ENCODE measurements around the gene CLEC4D. TPM values are rescaled to one million over a fixed set of nuclear protein-coding genes. Genes with fewer than 3 reads are reported as not detected.

Gene CLEC4D
- polyA plus RNA-seq, 2 of the 4 experiments (the other 2 are of a cell fraction): not detected

GRCh38 chr12:8541562-8541961, 28.3 kb downstream of the CLEC4D start (continued):
- TF ChIP-seq HMGXB4 (CRISPR knock-in tag; IDR thresholded peaks at IDR 0.05; ENCODE audit: borderline replicate concordance): no peak
- TF ChIP-seq JUNB (IDR thresholded peaks at IDR 0.05): no peak
- TF ChIP-seq FOXS1 (CRISPR knock-in tag; IDR thresholded peaks at IDR 0.05): no peak

- CTCF ChIA-PET: interaction anchor here (0.5 to 4.7 kb wide), 61 partner anchors 7 to 1394 kb away, joined by 3 to 68 read pairs (median 4); partner anchors contain the start of genes AICDA and MFAP5
- DNase-seq (ENCODE audit: low read depth in 1 of 2, low spot score in 1 of 2) (peak; percentile 44 to 66), FAIRE-seq (peak; percentile 28), ATAC-seq (peak; percentile 84 to 95)
- Histone ChIP-seq H3K4me1 (no peaks in the 10 kb centered on the region), H3K9me3 (no peaks in the 10 kb centered on the region), H3K27ac (no peak overlapping the region), H3K4me2 (peak overlapping the region; percentile 8; the same call in 1 of the 3 replicates), H3K4me3 (no peak overlapping the region)
- WGBS (ENCODE audit: missing lambda C conversion rate): 0% methylated on average over 3 of the region's 3 CpGs
- POLR2A ChIA-PET: no interaction called here
- TF ChIP-seq JUN (IDR thresholded peaks at IDR 0.05): no peak
- no peak for TF ChIP-seq HMGXB4 (CRISPR knock-in tag; IDR thresholded peaks at IDR 0.05; ENCODE audit: borderline replicate concordance)
- TF ChIP-seq BHLHE40 (IDR thresholded peaks at IDR 0.05; ENCODE audit: low read depth, low read length): no peak
- no peak for TF ChIP-seq SREBF2 (IDR thresholded peaks at IDR 0.05)
- peak; percentile 82 for TF ChIP-seq CTCF (IDR thresholded peaks at IDR 0.05)
- peak; percentile 70 for TF ChIP-seq SMC3 (IDR thresholded peaks at IDR 0.05)
- TF ChIP-seq RAD21 (conservative IDR thresholded peaks at IDR 0.05 in 1 of 2, IDR thresholded peaks at IDR 0.05 in 1 of 2): peak; percentile 72 to 76
- no peak for TF ChIP-seq ZNF302 (CRISPR knock-in tag; IDR thresholded peaks at IDR 0.05)
- TF ChIP-seq HOXB13 (CRISPR knock-in tag; IDR thresholded peaks at IDR 0.05; ENCODE audit: low read depth): no peak
Observed at GRCh38 chr12:8544295-8544694, 31.0 kb downstream of the CLEC4D start.

- no peak for FAIRE-seq
- WGBS (ENCODE audit: missing lambda C conversion rate): 9% methylated on average over 3 of the region's 3 CpGs
- no peak overlapping the region for H3K27ac ChIP-seq
- H3K4me2 ChIP-seq: no peak overlapping the region
- no peak for DNase-seq (ENCODE audit: low read depth in 1 of 2, low spot score in 1 of 2)
- no peak for TF ChIP-seq FOXS1 (CRISPR knock-in tag; IDR thresholded peaks at IDR 0.05)
- no peak for TF ChIP-seq TFCP2L1 (CRISPR knock-in tag; IDR thresholded peaks at IDR 0.05)
- ChIA-PET POLR2A (no interaction called here), CTCF (interaction anchor here (0.8 kb wide), 1 partner anchor 504 kb away, joined by 3 read pairs; no protein-coding TSS in a partner anchor)
- H3K4me1 ChIP-seq: no peaks in the 10 kb centered on the region
- no peak for ATAC-seq
- no peaks in the 10 kb centered on the region for H3K9me3 ChIP-seq
- no peak overlapping the region for H3K4me3 ChIP-seq
Observed at GRCh38 chr12:8546591-8546990, 33.3 kb downstream of the CLEC4D start.

GRCh38 chr12:8547645-8548044, 34.3 kb downstream of the CLEC4D start:
- FAIRE-seq: no peak
- CTCF ChIA-PET: interaction anchor here (0.5 to 1.3 kb wide), 2 partner anchors 92 to 326 kb away, joined by 3 read pairs; no protein-coding TSS in a partner anchor
- Histone ChIP-seq H3K9me3 (no peaks in the 10 kb centered on the region), H3K4me1 (no peaks in the 10 kb centered on the region), H3K4me2 (no peak overlapping the region), H3K4me3 (no peak overlapping the region), H3K27ac (no peak overlapping the region)
- no peak for ATAC-seq
- WGBS (ENCODE audit: missing lambda C conversion rate): 32% methylated on average over 2 of the region's 2 CpGs
- DNase-seq (ENCODE audit: low read depth in 1 of 2, low spot score in 1 of 2): no peak
- POLR2A ChIA-PET: no interaction called here
- TF ChIP-seq TFCP2L1 (CRISPR knock-in tag; IDR thresholded peaks at IDR 0.05) (no peak), ZFP36 (IDR thresholded peaks at IDR 0.05; ENCODE audit: borderline replicate concordance, partially characterized antibody) (no peak), EP300 (IDR thresholded peaks at IDR 0.05) (no peak), PBX3 (IDR thresholded peaks at IDR 0.05) (no peak), MAFK (IDR thresholded peaks at IDR 0.05; ENCODE audit: partially characterized antibody) (no peak), RARB (CRISPR knock-in tag; IDR thresholded peaks at IDR 0.05) (no peak), KDM5A (IDR thresholded peaks at IDR 0.05) (no peak), CBX8 (IDR thresholded peaks at IDR 0.05) (no peak), BCL3 (IDR thresholded peaks at IDR 0.05) (no peak), CHD4 (IDR thresholded peaks at IDR 0.05; ENCODE audit: borderline replicate concordance) (no peak), HEYL (CRISPR knock-in tag; IDR thresholded peaks at IDR 0.05) (no peak), POLR2A (IDR thresholded peaks at IDR 0.05; ENCODE audit: low read length) (no peak), KDM1A (IDR thresholded peaks at IDR 0.05; ENCODE audit: low read depth) (no peak), CEBPB (IDR thresholded peaks at IDR 0.05) (no peak), CHD2 (IDR thresholded peaks at IDR 0.05; ENCODE audit: low read length, partially characterized antibody) (no peak)
